ENCODE results near the gene COL1A1.

The COL1A1 gene

GRCh38 chr17:50213026-50214022 lies 11.9 kb upstream of the COL1A1 start:
- in situ Hi-C loops (cut with HindIII; ENCODE audit: low sequenced_read_pairs) = no loop called here

- in situ Hi-C loops (cut with HindIII; ENCODE audit: low sequenced_read_pairs) = no loop called here
Measured at GRCh38 chr17:50212121-50212843, 10.9 kb upstream of the COL1A1 start.

DNA sequence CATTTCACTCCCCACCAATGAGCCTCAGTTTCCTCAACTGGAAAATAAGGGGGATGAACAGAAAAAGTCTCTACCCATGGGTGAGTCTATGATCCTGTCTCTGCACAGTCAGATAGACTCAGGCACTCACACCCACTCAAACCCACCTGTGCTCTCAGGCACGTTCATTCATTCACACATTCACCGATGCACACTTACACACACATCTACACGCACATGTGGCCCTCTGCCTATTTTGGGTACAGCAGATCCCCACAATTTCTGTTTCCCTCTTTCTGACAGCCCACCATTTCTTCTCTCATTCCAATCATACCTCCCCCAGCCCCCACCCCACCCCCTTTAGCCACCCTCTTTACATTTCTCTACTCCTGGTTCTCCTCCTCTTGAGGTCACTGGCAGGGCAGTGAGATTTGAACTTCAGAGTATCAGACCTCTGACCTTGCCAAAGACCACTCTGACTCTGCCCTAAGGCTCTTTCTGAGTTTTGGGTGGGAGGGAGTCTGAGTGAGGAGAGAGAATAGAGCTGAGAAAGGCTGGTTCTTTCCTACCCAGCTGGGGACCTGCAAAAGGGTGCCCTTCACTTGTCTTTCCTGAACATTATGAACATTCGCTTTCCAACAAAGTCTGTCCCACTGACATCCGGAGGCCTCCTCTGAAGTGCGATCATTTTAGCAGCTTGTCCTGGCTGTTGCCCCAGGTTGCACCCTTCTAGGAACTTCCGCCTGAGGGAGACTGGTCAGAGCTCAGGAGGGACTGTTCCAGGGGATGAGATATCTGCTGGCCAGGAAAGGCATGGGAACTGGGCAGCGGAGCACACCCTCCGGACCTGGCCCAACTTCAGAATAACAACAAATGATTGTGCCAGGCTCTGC lies 10.1 kb upstream of the COL1A1 start:
- in situ Hi-C loops (cut with HindIII; ENCODE audit: low sequenced_read_pairs) = no loop called here

DNA sequence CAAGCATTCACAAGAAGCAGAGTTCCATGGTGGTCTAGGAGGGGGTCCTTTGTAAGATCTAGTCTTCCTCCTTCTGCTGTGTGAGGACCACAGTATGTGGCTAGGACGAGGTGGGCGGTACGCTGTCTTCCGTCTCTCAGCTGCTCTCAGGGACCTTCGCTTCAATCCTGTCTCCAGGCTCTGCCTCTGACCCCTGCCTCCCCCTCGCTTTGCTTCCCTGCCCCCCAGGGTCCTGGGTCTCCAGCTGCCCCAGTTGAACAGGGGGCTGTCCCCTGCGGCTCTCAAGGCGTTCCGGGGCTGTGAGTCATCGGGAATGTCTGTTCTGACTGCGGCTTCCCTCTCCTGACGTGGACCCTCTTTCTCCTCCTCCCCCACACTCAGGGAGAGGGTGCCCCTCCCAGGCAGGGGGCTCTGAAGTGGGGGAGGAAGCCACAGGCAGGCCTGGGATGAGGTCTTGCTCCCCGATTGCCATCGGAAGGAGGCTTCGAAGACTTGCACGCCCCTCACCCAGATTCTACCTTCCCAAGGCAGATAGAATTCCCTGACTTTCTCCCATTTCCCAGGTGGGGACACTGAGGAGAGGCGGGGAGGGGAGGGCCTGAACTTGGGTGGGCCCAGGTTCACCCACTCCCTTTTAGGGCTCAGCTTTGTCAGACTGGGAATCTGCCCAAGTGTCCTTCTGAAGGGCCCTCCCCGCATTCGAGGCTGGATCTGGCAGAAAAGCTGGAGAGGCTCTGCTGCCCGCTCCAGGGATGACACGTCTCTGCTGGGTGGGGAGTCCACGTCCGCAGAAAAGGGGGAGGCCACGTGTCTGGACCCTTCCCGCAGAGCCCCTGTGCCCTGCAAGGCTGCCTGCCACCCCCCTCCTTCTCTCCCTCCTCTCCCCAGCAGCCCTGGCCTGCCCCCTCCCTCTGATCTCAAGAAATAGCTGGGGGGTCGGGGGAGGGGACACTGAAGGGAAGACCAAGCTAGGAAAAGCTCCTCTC lies 9.1 kb upstream of the COL1A1 start:
- in situ Hi-C loops (cut with HindIII; ENCODE audit: low sequenced_read_pairs) = no loop called here

- in situ Hi-C loops (cut with HindIII; ENCODE audit: low sequenced_read_pairs) = no loop called here
Measured at GRCh38 chr17:50209472-50210239, 8.2 kb upstream of the COL1A1 start.

DNA sequence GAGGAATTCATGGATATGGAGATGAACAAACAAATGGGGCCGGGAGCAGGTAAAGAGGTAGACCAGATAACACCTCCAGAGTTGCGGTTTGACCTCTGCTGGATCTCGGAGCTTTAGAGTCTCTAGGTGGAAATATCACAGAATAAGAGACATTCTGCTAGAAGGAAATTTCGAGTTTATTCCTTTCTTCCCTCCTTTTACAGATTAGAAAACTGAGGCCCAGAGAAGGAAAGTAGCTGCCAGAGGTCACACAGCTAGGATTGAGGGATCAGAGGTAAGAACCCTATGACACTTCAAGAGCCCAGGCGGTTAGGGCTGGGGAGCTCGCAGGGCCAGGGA lies 7.7 kb upstream of the COL1A1 start:
- in situ Hi-C loops (cut with HindIII; ENCODE audit: low sequenced_read_pairs) = no loop called here

- in situ Hi-C loops (cut with HindIII; ENCODE audit: low sequenced_read_pairs) = no loop called here
Measured at GRCh38 chr17:50208611-50209061, 7.2 kb upstream of the COL1A1 start.

DNA sequence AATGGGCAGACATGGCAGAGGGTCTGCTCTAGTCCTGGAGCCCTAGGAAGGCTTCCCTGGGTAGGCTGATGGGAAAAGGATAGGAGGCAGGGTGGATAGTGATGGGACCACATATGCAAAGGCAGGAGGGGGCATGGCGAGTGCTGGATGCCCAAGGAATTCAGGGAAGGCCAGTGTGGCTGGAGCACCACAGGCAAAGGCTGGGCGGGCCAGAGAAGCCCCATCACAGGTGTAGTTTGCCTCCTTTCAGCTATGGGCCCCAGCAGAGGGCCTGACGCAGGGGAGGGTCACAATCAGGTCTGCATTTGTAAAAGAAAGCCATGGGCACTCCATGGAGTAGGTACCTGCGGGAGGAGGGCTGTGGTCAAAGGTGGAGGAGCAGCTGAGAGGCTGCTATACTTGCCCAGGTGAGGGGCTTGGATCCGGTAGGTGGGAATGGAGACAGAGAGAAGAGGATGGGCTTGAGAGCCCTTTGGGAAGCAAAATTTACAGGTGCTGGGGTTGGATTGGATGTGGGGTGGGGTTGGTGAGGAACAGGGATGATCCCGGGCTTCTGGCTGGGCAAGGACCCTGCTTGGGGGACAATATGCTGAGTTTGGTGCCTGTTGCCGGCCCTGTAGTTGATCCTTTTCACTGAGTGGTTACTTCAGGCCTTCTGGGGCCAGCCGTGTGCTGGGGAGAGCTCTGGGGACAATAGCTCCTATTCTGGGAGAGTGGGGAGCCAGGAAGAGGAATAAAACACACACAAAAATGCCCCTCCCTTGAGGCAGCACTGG lies 6.5 kb upstream of the COL1A1 start:
- in situ Hi-C loops (cut with HindIII; ENCODE audit: low sequenced_read_pairs) = no loop called here

- in situ Hi-C loops (cut with HindIII; ENCODE audit: low sequenced_read_pairs) = no loop called here
Measured at GRCh38 chr17:50207315-50207714, 5.9 kb upstream of the COL1A1 start.

- in situ Hi-C loops (cut with HindIII; ENCODE audit: low sequenced_read_pairs) = no loop called here
Measured at GRCh38 chr17:50206604-50207293, 5.3 kb upstream of the COL1A1 start.

DNA sequence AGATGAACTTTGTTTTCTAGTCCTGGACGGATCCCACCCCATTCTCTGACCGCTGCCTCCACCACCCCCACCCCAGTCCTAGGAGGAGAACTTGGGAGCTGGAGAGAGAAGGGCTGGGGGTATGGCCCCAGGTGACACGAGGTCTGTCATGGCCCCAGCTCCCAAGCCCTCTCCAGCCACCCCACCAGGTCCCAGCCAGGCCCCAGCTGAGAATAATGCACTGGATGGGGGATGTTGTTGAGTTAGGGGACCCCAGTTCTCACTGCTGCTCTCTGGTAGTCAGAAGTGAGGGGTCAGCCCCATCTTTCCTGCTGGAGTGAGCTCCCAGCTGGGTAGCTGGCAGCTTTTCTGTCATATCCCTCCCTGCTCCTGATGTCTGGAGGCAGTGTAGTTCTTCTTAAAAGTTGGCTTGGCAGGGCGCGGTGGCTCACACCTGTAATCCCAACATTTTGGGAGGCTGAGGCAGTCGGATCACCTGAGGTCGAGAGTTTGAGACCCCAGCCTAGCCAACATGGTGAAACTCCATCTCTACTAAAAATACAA lies 4.6 kb upstream of the COL1A1 start:
- in situ Hi-C loops (cut with HindIII; ENCODE audit: low sequenced_read_pairs) = no loop called here

- in situ Hi-C loops (cut with HindIII; ENCODE audit: low sequenced_read_pairs) = no loop called here
Measured at GRCh38 chr17:50205111-50205962, 3.9 kb upstream of the COL1A1 start.

DNA sequence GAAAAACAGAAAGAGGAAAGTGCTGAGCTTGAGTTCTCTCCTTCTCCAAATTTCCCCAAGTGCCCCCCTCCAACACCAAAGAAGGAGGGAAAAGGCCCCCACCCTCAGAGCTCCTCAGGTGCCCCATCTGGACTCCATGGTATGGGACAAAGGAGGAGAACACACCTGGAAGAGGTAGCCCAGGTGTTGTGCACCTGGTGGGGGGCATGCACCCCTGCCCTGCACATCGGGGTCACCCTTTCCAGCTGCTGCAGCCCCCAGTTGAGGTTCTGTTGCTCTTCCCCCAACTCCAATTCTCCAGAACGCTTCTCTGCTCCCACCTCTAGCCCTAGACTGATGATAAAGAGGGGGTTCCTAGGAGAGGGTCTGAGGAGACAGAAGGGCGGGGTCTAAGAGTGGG lies 3.0 kb upstream of the COL1A1 start:
- in situ Hi-C loops (cut with HindIII; ENCODE audit: low sequenced_read_pairs) = loop anchor here (5.0 kb wide), 1 partner anchor 63 kb away; no protein-coding TSS in a partner anchor

DNA sequence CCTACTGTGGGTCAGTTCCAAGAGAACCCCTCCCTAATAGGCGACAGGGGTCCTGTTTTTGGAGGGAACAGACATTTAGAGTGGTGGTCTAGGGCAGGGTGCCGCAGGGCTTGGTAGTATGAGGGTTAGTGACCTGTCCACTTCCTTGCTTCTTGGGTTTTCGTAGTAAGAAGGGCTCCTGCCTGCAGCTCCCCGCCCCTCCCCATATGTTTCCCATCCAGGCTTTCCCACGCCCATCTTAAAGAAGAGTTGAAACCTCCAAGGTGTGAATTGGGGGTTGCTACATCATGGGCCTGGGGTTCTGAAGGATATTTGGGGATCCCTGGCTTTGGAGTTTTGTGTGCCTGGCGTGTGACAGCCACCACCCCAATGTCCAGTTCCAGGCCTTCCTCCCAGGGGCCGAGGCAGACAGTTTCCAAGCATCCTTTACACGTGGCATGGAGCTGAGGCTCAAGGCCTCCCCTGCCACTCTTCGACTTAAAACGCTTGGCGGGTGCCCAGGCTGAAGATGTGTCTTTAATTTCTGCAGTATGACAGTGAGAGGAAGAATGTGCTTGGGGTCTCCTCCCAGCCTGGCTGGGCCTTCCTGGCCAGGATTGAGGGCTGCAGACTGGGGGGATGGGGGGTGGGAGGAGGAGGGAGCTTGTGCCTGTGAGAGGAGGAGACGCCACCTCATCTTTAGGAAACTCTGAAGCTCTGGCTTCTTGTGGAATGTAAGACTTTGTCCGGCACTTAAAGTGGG lies 2.3 kb upstream of the COL1A1 start:
- in situ Hi-C loops (cut with HindIII; ENCODE audit: low sequenced_read_pairs) = loop anchor here (5.0 kb wide), 1 partner anchor 64 kb away; no protein-coding TSS in a partner anchor

DNA sequence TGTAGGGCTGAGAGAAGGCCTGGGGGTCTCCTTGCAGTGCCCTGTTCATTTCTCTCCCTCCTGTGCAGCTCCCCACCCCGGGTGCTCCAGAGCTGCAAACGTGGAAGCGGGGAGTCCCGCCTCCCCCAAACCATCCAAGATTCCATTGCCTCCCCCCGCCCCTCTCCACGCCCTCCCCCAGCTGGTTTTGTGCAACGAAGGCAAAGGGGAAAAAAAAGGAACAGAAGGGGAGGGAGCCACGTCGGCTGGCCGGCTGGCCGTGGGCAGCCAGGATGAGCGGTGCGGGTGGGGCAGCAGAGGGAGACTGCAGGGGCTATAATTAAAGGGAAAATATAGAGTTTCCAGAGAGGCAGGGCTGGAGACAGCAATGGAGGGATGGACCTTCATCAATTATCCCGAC lies 1.7 kb upstream of the COL1A1 start:
- in situ Hi-C loops (cut with HindIII; ENCODE audit: low sequenced_read_pairs) = loop anchor here (5.0 kb wide), 1 partner anchor 64 kb away; no protein-coding TSS in a partner anchor
